Suprapubic skin (tissue), 3 donors: ENCODE results near the gene COL5A3.

Experiments used
- CTCF ChIP-seq, 2 donors: fragments of 200-600 bp in 1 of 2; fragments of 450-650 bp in 1 of 2; sonication (generic) in 1 of 2; IDR thresholded peaks; one replicate each; pipeline ENCODE4 v1.5.1; 2016 to 2019; ENCODE audit warnings: antibody characterized with exemption in 2 of 2, mild to moderate bottlenecking in 1 of 2, moderate library complexity in 1 of 2
- EP300 ChIP-seq: sonication (generic); formaldehyde crosslinking; IDR thresholded peaks from one replicate; pipeline ENCODE4 v1.6.1; 2017; ENCODE audit warnings: antibody characterized with exemption
- POLR2A ChIP-seq, 2 donors: fragments of 450-650 bp; IDR thresholded peaks; one replicate each; pipeline ENCODE4 v1.6.1; 2017; ENCODE audit warnings: antibody characterized with exemption in 2 of 2, mild to moderate bottlenecking in 2 of 2, moderate library complexity in 2 of 2

- TF ChIP-seq CTCF (IDR thresholded peaks at IDR 0.05) (no peak), POLR2A (IDR thresholded peaks at IDR 0.05) (no peak), EP300 (no peak)
Measured at GRCh38 chr19:9932835-9933234, 77.5 kb downstream of the COL5A3 start.
